Adipocyte (in vitro differentiated cells): ENCODE data around the gene POMP.

ENCODE experiments used
- DNase-seq: peaks from one replicate; pipeline ENCODE4 v3.0.0-alpha.2; 2015; ENCODE audit warnings: low read depth
- H3K27me3 ChIP-seq: replicated peaks from 2 replicates; pipeline ENCODE4 v1.7.0; 2013; ENCODE audit warnings: mild to moderate bottlenecking, low read length, moderate library complexity; ENCODE audit not compliant: control insufficient read depth, insufficient read depth
- H3K36me3 ChIP-seq: 2 replicates; pipeline ENCODE4 v1.7.0; 2013; ENCODE audit warnings: low read length, mild to moderate bottlenecking, moderate library complexity; ENCODE audit not compliant: control insufficient read depth, insufficient read depth, severe bottlenecking
- H3K4me1 ChIP-seq: 2 replicates; pipeline ENCODE4 v1.7.0; 2013; ENCODE audit warnings: mild to moderate bottlenecking, low read length, moderate library complexity; ENCODE audit not compliant: control insufficient read depth, insufficient read depth
- H3K4me3 ChIP-seq: 2 replicates; pipeline ENCODE4 v1.7.0; 2013; ENCODE audit warnings: mild to moderate bottlenecking, low read length, moderate library complexity
- H3K9ac ChIP-seq: 2 replicates; pipeline ENCODE4 v1.7.0; 2013; ENCODE audit warnings: mild to moderate bottlenecking, low read length, moderate library complexity
- H3K9me3 ChIP-seq: 2 replicates; pipeline ENCODE4 v1.7.0; 2013; ENCODE audit warnings: mild to moderate bottlenecking, low read length, moderate library complexity; ENCODE audit not compliant: control insufficient read depth

The POMP gene, protein sequence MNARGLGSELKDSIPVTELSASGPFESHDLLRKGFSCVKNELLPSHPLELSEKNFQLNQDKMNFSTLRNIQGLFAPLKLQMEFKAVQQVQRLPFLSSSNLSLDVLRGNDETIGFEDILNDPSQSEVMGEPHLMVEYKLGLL

DNA sequence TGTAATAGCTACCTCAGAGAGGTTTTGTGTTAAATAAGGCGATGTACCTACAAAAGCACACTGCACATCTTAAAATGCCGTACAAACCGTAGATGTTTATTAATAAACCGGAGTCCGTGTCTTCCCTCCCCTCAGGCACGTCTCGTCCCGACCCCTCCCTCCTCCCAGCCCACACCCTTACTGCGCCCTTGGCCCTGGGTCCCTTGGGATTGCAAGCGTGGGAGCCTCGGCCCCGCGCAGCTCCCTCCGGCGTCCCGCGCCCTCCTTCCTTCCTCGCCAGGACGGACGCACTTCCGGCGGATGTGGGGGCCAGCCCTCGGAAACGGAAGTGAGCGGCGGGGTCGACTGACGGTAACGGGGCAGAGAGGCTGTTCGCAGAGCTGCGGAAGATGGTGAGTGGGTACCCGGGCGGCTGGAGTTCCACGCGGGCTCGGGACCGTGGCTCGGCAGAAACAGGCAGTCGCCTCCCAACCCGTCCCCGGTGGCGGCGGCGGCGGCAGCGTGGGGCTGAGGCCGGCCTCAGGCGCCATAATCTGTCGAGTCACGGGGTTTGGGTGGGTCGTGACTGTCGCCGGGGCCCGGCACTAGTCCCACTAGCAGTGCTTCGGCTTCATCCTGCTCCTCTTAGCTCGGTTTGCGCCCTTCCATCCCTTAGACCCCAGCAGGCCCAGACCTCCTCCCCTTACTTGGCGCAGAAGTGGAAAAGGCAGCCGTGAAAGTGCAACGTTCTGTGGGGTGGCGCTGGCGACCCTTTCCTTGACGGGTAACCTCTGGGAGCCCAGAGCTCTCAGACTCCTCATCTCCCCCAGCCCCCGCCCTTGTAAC lies at the start of gene POMP:
Gene POMP, plus strand, starts transcription at position 335 of the 825 bp plus-strand sequence. Its CDS starts 55 bp downstream, at position 390.
- H3K9me3 ChIP-seq, result no peaks in the 10 kb centered on the region
- no peaks in the 10 kb centered on the region for H3K27me3 ChIP-seq
- peaks cover 36% of the 10 kb centered on the region for H3K36me3 ChIP-seq
- peaks cover 52% of the 10 kb centered on the region for H3K4me1 ChIP-seq
- DNase-seq, result peak; percentile 99
- H3K9ac ChIP-seq, result peak within 1 kb of the TSS; percentile 98
- peak within 1 kb of the TSS; percentile 97 for H3K4me3 ChIP-seq

DNA sequence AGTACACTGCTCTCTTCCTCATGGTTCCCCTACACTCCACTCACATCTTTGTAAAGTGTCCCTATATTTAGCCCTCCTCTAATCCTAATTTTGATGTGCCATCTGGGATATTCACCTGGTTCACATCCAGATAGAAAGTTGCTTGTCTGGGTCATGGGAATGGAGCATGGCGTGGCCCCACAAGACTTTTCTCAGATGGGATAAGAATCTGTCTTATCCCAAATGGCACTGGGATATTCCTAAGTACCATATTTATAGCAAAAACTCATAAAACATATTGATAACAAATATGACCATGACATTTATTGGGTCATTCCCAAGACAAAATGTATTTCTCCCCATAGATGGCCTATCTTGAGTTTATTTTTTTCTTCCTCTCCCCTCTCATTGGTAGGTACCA lies 49.5 kb upstream of the POMP start:
- H3K27me3 ChIP-seq, result no peaks in the 10 kb centered on the region
- no peaks in the 10 kb centered on the region for H3K9me3 ChIP-seq
- DNase-seq, result no peak
- H3K9ac ChIP-seq, result no peak overlapping the region
- H3K36me3 ChIP-seq, result no peaks in the 10 kb centered on the region
- no peaks in the 10 kb centered on the region for H3K4me1 ChIP-seq
- no peak overlapping the region for H3K4me3 ChIP-seq

DNA sequence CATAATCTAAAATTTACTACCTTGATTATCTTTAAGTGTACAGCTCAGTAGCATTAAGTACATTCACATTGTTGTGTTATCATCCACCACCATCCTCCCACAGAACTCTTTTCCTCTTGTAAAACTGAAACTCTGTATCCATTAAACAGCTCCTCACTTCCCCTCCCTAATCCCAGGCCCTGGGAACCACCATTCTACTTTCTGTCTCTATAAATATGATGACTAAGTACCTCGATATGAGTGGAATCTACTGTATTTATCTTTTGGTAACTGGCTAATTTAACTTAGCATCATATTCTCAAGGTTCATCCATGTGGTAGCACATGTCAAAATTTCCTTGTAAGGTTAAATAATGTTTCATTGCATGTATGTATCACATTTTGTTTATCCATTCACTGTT lies 49.0 kb upstream of the POMP start:
- Histone ChIP-seq H3K27me3 (no peaks in the 10 kb centered on the region), H3K4me3 (no peak overlapping the region), H3K4me1 (no peaks in the 10 kb centered on the region), H3K36me3 (no peaks in the 10 kb centered on the region), H3K9me3 (no peaks in the 10 kb centered on the region), H3K9ac (no peak overlapping the region)
- peak; percentile 42 for DNase-seq

DNA sequence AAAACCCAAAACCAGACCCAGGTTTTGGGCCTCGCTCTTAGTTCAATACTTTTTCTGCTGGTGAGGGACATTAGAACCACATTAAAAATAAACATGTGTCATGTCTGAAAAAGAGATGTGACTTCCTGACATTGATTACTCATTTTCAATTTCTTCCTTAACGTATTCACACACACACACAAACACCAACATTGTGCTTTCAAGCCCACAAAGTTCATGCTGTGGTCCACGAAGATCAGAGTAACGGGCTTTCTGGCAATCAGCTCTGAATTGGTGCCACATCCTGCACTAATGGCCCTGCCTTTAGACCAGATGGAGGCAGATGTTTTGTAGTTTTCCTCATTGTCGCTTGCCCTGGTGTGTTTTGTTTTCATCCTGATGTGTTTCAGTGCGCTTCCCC lies 47.9 kb upstream of the POMP start:
- Histone ChIP-seq H3K9ac (no peak overlapping the region), H3K9me3 (no peaks in the 10 kb centered on the region), H3K4me1 (no peaks in the 10 kb centered on the region), H3K4me3 (no peak overlapping the region), H3K27me3 (no peaks in the 10 kb centered on the region), H3K36me3 (no peaks in the 10 kb centered on the region)
- DNase-seq, result no peak

DNA sequence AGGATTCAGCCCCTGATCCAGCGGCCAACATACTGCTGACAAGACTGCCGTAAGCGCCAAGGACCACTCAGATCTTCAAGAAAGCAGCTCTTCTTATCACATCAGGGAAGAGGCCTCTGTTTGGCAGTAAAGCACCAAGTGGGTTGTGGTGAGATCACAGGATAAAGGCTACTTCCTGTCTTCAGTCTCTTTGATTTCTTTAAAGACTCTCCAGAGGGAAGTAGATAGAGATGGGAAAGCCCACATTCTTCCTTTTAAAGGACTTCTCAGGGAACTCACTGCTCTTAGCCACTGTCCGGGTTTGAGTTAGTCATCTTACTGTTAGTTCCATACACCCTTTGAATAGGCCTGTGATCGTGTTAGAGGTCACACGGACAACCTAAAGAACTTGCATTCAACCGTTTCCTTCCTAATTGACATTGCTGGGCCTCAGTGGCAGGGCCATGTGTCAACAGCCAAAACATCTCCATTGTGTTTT lies 47.2 kb upstream of the POMP start:
- Histone ChIP-seq H3K4me3 (no peak overlapping the region), H3K27me3 (no peaks in the 10 kb centered on the region), H3K9ac (no peak overlapping the region), H3K36me3 (no peaks in the 10 kb centered on the region), H3K9me3 (no peaks in the 10 kb centered on the region), H3K4me1 (no peaks in the 10 kb centered on the region)
- DNase-seq, result no peak

DNA sequence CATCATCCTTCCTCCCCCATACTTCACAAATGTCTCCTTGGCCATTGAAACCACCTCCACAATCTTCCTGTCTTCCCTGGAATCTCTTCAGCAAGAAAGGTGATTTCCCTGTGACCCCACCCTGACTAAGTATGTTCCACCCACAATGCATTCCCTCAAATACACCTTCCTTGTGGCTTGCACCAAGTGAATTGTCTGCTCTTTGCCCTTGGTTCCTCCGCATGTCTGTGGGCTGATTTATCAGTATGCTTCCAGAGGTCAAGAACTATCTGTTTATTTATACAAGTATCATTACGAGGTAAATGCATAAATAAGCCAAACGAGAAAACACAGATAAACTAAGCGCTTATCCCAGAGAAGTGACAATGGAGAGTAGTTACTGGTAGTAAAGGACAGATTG lies 45.4 kb upstream of the POMP start:
- Histone ChIP-seq H3K27me3 (no peaks in the 10 kb centered on the region), H3K9ac (no peak overlapping the region), H3K36me3 (no peaks in the 10 kb centered on the region), H3K4me3 (no peak overlapping the region), H3K4me1 (no peaks in the 10 kb centered on the region), H3K9me3 (no peaks in the 10 kb centered on the region)
- DNase-seq, result no peak

DNA sequence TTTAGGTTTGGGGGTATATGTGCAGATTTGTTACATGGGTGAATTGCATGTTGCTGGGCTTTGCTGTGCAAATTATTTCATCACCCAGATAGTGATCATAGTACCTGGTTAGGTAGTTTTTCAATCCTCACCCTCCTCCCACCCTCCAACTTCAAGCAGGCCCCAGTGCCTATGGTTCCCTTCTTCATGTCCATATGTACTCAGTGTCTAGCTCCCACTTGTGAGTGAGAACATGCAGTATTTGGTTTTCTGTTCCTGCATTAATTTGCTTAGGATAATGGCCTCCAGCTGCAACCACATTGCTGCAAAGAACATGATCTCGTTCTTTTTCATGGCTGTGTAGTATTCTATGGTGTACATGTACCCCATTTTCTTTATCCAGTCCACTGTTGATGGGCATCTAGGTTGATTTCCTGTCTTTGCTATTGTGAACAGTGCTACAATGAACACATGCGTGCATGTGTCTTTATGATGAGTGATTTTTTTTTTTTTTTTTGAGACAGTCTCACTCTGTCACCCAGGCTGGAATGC lies 42.9 kb upstream of the POMP start:
- DNase-seq, result no peak
- H3K9ac ChIP-seq, result no peak overlapping the region
- no peaks in the 10 kb centered on the region for H3K9me3 ChIP-seq
- no peak overlapping the region for H3K4me3 ChIP-seq
- H3K27me3 ChIP-seq, result no peaks in the 10 kb centered on the region
- H3K4me1 ChIP-seq, result peaks cover 4% of the 10 kb centered on the region
- no peaks in the 10 kb centered on the region for H3K36me3 ChIP-seq

DNA sequence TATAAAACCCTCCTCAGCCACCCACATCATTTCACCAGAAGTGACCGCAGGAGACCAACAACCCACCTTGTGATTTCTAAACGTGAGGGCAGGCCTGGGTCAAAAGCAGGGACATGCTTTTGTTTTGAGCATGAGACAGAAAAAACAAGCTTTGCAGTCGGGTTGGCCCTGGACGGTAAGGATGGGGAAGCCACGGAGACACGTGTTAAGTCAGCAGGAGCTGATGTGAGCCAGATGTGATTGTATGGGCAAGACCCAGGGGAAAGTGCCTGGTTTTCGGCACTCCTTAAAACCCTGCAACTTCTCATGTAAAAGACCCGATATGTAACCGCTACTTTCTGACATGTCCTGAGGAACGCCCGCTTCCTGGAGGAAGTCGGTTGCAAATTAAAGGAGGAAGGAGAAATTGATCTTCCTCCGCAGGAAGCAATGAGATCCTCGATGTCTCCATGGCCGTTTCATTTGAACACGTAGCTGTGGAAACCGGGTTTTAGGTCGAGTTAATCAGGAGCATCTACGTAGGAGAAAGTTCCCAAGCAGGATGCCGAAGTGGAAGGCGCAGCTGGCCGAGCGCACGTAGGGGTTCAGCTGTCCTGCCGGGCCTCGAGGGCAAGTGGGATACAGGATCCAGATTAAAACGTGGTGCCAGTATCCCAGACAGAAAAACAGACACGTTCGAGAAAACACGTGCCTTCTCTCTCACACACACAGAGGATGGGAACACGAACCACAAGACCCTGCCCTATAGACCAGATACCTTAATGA lies 40.5 kb upstream of the POMP start:
- Histone ChIP-seq H3K36me3 (no peaks in the 10 kb centered on the region), H3K9ac (no peak overlapping the region), H3K4me1 (peaks cover 12% of the 10 kb centered on the region), H3K27me3 (no peaks in the 10 kb centered on the region), H3K4me3 (no peak overlapping the region), H3K9me3 (no peaks in the 10 kb centered on the region)
- DNase-seq, result no peak

DNA sequence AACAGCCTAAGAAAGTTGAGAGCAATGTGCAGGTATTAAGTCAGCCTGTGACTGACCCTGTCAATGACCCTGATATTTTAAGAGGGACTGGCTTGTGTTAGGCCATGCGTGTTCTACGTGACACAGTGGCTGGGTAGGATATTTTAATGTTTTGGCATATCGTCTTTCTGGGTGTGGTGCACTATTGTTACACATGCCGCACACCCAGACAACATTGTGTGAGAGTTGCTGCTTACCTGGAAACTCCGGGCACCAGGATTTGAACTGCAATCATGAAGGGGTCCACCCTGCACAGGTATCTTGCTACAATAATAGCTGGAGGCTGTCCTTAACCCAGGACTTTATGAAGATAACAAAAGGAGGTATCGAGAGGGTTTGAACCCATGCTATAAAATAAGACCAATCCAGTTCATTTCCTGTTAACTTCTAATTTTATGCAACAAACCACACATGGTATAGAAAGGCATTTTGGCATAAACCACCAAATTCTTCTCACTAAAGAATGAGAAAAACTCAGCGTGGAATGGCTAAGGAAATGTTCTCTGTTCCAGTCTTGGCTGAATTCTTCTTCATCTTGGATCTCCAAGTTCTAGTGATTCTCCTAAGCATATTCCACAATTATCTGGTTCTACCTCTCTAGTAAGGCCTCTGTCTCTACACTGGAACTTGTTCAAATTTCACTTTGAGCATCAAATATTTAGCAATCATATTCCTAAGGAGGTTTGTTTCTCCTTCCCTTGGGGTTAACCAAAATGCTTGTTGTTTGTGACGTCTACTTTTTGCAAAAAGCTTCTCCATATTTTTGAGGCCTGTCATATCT lies 38.7 kb upstream of the POMP start:
- no peaks in the 10 kb centered on the region for H3K9me3 ChIP-seq
- no peak overlapping the region for H3K4me3 ChIP-seq
- H3K4me1 ChIP-seq, result peaks cover 12% of the 10 kb centered on the region
- H3K27me3 ChIP-seq, result peaks cover 1% of the 10 kb centered on the region
- H3K36me3 ChIP-seq, result no peaks in the 10 kb centered on the region
- peak; percentile 47 for DNase-seq
- H3K9ac ChIP-seq, result no peak overlapping the region

DNA sequence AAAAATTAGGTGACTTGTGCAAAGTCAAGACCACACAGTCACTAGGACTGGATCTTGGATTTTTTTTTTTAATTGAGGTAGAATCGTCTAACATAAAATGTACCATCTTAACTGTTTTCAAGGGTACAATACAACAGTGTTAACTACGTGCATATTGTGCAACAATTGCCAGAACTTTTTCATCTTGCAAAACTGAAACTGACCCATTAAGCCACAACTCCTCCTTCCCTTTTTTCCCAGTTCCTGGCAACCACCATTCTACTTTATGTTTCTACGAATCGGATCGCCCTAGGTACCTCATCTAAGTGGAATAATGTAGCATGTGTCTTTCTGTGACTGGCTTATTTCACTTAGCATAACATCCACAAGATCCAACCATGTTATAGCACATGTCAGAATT lies 37.5 kb upstream of the POMP start:
- H3K4me3 ChIP-seq, result no peak overlapping the region
- H3K27me3 ChIP-seq, result peaks cover 3% of the 10 kb centered on the region
- peaks cover 12% of the 10 kb centered on the region for H3K4me1 ChIP-seq
- DNase-seq, result no peak
- no peaks in the 10 kb centered on the region for H3K36me3 ChIP-seq
- H3K9me3 ChIP-seq, result no peaks in the 10 kb centered on the region
- no peak overlapping the region for H3K9ac ChIP-seq
